Stimulated activated CD8-positive, alpha-beta memory T cell treated with anti-CD3 and anti-CD28 coated beads, Interleukin-7, amount 100 ng/mL, for 1 hour (primary cell): ENCODE measurements around the gene LBHD1.
"Not testable (repeated sequence)": the region's sequence is repeated elsewhere in the genome, so short reads cannot be mapped to it uniquely, and the experiment has no call there.

Source experiments
- DNase-seq, 2 donors: peaks; one replicate each; pipeline ENCODE4 v3.0.0-alpha.2; 2020; ENCODE audit warnings: low read depth in 2 of 2

LBHD1 gene

DNA sequence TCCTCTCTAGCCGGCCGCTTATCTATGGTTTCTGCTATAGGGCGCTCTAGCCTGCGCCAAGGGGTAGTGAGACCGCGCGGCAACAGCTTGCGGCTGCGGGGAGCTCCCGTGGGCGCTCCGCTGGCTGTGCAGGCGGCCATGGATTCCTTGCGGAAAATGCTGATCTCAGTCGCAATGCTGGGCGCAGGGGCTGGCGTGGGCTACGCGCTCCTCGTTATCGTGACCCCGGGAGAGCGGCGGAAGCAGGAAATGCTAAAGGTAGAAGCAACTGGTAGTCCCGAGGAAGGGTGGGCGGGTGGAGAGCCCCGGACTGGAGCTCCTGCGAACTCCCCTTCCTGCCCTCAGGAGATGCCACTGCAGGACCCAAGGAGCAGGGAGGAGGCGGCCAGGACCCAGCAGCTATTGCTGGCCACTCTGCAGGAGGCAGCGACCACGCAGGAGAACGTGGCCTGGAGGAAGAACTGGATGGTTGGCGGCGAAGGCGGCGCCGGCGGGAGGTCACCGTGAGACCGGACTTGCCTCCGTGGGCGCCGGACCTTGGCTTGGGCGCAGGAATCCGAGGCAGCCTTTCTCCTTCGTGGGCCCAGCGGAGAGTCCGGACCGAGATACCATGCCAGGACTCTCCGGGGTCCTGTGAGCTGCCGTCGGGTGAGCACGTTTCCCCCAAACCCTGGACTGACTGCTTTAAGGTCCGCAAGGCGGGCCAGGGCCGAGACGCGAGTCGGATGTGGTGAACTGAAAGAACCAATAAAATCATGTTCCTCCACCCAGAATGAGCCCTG lies at the start of gene LBHD1, which contains the start of gene UQCC3:
LBHD1 (minus strand) TSS at position 660 of the 782 bp plus-strand sequence. CDS start 2,236 bp downstream, outside the sequence.
UQCC3 (plus strand) TSS at position 66 of the 782 bp plus-strand sequence; CDS start at position 139, 73 bp downstream.
- DNase-seq = peak in 1 of 2 donors; percentile 48

GRCh38 chr11:62719302-62719978 lies 47.4 kb upstream of the LBHD1 start:
- no peak for DNase-seq

GRCh38 chr11:62716816-62717215 lies 44.7 kb upstream of the LBHD1 start:
- no peak for DNase-seq

GRCh38 chr11:62716206-62716605 lies 44.1 kb upstream of the LBHD1 start:
- DNase-seq = no peak

GRCh38 chr11:62715150-62716130 lies 43.4 kb upstream of the LBHD1 start:
- no peak for DNase-seq

DNA sequence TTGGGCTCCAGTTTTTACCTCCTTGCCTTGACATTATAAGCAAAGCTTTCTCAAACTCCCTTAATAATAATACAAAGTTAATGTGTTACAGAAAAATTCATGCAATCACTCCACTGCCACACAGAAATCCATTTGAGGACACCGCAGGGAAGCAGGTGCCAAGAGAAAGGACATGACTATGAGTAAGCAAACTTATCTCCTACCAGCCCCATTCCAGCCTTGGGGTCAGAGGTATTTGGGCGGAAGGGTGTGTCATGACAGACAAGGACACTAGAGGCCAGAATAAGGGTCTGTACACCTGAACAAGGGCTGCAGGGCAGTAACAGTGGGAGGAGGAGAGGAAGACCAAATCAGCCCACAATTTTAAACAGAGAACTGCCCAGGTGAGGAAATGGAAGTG lies 41.3 kb upstream of the LBHD1 start:
- DNase-seq = no peak

- DNase-seq = no peak
Observed at GRCh38 chr11:62712861-62713260, 40.8 kb upstream of the LBHD1 start.

DNA sequence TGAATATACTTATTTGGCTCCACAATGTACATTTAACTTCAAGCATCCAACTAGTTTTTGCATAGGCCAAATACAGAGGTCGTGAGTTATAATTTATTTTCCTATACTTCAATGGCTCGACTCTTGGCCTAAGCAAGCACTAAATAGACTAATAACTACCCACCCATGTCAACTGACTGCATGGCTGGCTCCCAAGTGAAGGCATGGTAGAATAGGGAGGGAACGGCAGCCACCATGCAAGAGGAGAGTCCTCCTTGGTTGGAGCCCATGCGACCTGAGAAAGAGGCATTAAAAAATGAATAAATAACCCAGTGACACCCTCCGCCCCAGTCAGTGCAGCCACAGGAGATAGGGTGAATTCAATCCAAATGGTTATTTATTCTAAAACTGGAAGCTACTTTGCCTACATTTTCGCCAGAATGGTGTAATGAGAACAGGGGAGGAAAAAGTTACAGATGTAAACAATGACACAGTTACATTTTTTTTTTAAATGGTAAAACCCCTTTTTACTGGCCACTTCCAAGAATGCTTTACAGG lies 40.3 kb upstream of the LBHD1 start:
- DNase-seq = no peak

GRCh38 chr11:62710001-62710345 lies 37.9 kb upstream of the LBHD1 start:
- DNase-seq = no peak

DNA sequence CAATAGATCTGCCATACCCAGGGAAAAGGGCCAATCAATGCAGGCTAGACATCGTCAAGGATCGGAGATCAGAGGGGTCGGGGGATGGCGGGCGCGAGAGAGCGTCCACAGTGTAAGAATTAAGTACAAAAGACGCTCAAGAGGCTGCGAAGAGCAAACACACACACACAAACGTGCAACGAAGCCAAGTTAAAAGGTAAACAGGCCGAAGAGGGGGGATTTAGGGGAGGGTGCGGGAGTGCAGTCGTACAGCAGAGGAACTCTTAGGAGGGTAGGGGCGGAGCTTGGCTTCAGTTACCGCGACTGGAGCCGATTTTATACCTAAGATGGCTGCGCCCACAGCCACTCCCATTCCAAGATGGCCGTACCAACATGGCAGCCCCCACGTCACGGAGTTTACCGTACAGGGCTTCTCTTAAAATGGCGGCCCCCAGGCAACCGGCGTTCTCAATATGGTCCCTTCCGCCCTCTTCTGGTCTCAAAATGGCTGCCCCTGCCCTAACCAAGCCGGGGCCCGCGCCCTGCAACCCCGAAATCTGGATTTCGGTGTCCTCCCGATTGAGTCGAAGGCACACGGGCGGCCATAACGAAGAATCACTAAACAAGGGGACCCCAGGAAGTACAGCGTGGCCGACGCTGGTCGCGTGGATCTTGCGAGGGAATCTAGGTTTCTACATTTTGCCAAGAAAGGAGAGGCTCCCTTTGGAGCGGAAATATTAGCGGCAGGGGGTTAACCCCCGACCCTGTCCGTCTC lies 37.4 kb upstream of the LBHD1 start:
- DNase-seq = peak; percentile 90 to 92

DNA sequence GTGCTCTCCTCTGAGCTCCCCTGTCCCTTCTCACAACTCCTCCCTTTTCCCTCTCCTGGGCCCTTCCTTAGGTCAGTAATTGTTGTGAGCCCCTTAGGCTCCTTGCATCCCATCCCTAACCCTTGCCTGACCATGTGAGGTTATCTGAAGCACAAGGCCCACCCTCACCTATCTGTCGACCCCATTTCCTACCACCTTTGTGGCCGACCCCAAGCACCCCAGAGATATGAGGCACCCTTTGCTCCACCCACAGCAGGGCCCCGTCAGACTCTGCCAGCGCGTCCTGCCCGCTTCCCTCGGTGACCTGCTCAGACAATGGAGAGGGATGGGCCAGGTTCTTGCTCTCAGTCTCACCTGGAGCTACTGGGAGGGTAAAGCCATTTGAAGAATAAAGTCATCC lies 36.7 kb upstream of the LBHD1 start:
- no peak for DNase-seq

GRCh38 chr11:62708392-62708791 lies 36.3 kb upstream of the LBHD1 start:
- no peak for DNase-seq

GRCh38 chr11:62707277-62707861 lies 35.3 kb upstream of the LBHD1 start, which contains the start of the genes BSCL2 and GNG3:
Gene BSCL2 (minus strand): TSS chr11:62707424. CDS start chr11:62707195, 229 bp downstream.
Gene GNG3 (plus strand): TSS chr11:62707676. CDS start chr11:62708296, 620 bp downstream.
- no peak for DNase-seq

- no peak for DNase-seq
Observed at GRCh38 chr11:62706850-62707247, 34.8 kb upstream of the LBHD1 start.

DNA sequence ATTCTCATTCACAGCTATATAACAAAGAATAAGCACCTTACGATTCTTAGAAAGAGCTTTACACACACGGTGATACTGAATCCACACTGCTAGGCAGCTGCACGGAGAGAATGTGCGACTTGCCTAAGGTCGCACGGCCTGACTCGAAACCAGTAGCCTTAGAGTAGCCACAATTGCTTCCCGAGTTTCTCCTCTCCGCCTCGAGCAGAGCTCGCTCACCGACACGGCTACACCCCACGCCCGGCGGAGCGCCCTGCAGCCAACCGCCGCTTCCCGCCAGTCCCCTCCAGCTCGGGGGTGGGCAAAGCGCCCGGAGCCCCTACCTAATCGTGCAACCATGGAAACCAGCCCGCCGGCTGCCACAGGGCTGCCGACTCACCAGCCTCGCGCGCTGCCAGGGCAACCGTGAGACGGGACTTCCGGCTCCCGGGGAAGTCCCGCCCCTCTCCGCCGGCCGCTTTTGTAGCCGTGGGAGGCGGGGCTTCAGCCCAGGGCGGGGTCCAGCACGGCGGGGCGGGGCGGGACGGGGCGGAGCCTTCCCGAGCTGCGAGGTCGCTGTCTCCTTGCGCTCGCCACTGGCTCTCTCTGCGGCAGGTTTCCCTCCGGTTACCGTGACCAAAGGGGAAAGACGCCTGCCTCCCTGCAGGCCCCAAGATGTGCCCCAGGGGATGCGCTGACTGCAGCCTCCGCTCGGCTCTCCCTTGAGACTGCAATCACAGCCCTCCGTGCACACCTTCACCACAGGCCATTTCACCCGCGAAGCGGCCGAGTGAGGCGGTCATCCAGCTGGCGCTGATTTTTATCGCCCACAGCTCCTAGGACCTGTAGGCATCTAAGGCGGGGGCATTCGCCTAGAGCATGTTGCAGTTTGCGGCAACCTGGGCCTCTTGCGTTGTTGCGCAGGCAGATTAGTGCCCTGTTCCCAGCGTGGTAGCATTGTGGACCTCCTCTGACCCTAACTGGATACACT lies 34.1 kb upstream of the LBHD1 start:
- peak; percentile 90 to 94 for DNase-seq

- DNase-seq = no peak
Observed at GRCh38 chr11:62705413-62705812, 33.3 kb upstream of the LBHD1 start.

DNA sequence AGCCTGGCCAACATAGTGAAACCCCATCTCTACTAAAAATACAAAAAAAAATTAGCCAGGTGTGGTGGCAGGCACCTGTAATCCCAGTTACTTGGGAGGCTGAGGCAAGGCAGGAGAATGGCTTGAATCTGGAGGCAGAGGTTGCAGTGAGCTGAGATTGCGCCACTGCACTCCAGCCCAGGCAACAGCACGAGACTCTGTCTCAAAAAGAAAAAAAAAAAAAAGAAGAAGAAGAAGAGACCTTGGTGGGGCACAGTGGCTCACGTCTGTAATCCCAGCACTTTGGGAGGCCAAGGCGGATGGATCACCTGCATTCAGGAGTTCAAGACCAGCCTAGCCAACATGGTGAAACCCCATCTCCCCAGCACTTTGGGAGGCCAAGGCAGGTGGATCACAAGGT lies 31.9 kb upstream of the LBHD1 start:
- not testable (repeated sequence) for DNase-seq

DNA sequence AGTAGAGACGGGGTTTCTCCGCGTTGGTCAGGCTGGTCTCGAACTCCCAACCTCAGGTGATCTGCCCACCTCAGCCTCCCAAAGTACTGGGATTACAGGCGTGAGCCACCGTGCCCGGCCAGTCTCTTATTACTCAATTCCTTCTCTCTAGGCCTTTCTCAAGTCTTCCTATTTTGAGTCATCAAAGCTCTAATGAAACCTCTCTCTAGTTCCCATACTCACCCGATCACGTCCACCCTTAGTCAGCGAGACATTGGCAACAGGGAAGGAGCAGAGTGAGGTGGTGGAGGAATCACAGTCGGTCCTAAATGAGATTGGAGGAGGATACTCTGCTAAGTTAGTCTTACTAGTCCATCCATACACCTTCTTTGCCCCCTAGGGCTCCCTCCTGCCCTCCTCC lies 30.2 kb upstream of the LBHD1 start:
- no peak for DNase-seq
